ENCODE data around the gene MAST4.

The MAST4 gene

GRCh38 chr5:66960369-66961137 is 364.4 kb downstream of the MAST4 start:
- peak; percentile 36 for DNase-seq (ENCODE audit: low spot score)

- peak; percentile 37 for DNase-seq (ENCODE audit: low spot score)
Measured at GRCh38 chr5:66963559-66963971, 367.4 kb downstream of the MAST4 start.

GRCh38 chr5:66966439-66966838 is 370.2 kb downstream of the MAST4 start:
- no peak for DNase-seq (ENCODE audit: low spot score)

DNA sequence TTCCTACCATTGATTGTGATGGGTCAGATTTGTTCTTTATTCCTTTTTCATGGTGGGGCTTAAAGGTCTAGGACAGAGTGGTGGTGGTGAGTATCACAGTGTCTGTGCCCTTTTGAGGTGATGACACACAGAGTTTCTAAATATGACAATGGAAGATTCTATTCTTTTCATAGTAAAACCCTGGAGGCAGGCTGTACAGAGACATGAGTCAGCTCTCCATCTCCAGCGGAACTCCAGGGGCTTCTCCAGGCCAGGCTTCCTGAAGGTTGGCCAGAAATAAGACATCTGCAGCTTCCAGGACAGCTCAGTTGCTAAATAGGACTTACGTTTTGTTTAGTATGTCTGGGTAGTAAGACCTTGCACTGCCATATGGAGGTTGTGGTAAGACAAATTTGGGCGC is 370.9 kb downstream of the MAST4 start:
- DNase-seq (ENCODE audit: low spot score): peak; percentile 57

DNA sequence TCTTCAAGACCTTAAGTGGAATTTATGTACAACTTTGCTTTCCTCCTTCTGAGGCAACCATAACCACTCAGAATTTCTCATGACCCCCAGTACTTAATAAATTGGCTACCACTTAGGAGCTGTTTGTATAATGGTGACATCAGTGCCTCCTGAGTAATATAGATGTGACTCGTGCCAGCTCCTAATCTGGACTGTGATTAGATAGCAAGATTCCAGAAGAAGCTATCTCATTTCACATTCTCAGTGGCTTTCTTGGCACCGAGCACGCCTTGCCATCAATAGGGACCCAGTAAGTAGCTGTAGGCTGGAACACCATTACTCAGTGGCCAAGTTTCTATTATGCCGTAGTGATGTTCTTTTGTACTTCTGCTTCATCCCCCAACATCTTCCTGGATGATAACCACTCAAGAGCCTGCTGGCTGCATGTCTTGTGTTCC is 371.7 kb downstream of the MAST4 start:
- no peak for DNase-seq (ENCODE audit: low spot score)

- DNase-seq (ENCODE audit: low spot score): no peak
Measured at GRCh38 chr5:66969484-66969883, 373.3 kb downstream of the MAST4 start.

DNA sequence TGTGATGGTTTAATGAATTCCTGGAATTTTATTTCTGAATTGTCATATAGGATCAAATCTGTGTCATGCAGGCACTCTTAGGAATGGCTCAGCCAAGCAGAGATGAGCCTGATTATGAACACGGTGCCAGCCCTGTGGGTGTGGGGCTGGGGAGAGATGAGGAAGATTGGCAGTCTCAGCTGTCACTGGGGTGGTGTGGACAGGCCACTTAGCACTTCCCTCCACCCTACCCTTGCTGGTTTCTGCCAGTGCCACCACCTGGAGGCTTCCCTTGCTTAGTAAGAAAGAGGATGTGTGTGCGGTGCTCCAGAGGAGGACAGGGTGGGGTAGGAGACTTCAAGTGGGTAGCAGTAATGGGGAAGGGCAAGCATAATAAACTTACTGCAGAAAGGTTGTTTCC is 373.8 kb downstream of the MAST4 start:
- DNase-seq (ENCODE audit: low spot score): no peak

DNA sequence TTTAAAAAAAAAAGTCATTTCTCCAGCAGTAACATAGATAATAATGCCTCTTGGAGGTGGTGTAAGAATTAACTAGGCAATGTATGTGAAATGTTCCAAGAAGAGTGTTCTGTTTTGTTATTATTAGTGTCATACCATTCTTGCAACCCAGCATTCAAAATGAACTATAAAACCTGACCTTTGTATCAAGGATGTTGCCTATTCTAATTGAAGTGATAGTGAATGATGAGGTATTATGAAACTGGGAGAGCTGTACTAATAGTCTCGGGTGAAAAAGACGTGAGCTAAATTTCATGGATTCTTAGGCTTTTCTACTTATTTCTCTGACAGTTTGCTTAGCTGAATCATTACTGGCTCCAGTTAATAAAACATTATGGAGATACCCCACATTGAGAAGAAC is 375.8 kb downstream of the MAST4 start:
- DNase-seq (ENCODE audit: low spot score): no peak

DNA sequence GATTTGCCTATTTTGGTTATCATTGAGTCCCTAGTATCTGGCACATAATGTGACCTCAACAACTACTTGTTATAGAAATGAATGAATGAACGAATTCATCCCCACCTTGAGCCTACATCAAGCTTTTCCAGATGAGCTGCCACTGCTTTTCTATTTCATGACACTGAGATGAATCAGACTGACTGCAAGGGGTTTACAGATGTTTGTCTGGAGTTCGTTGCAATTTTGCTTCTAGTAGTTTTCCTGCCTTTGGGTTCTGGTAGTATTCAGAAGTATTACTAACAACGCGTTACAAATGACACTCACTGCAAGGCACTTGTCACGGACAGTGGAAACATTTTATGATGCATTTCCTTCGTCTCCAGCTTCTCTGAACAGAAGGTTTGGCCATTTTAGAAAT is 378.1 kb downstream of the MAST4 start:
- DNase-seq (ENCODE audit: low spot score): peak; percentile 17

DNA sequence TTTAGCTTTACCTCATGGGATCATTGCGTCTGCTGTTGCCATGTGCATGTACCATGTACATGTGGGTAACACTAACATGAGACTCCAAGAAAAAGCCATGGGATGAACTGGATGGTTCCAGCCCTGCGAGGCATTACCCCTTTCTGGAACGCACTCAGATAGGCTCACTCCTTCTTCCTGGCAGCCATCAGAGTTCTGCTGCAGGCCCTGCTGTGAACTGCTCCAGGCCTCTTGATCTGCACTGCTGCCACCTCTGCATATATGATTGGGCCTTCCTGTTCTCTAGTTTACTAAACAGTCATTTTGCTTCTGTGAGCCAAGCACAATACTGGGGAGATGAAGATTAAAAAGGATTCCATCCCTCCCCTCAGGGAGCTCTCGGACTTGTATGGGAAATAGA is 379.9 kb downstream of the MAST4 start:
- no peak for DNase-seq (ENCODE audit: low spot score)

GRCh38 chr5:66979738-66980137 is 383.5 kb downstream of the MAST4 start:
- no peak for DNase-seq (ENCODE audit: low spot score)

DNA sequence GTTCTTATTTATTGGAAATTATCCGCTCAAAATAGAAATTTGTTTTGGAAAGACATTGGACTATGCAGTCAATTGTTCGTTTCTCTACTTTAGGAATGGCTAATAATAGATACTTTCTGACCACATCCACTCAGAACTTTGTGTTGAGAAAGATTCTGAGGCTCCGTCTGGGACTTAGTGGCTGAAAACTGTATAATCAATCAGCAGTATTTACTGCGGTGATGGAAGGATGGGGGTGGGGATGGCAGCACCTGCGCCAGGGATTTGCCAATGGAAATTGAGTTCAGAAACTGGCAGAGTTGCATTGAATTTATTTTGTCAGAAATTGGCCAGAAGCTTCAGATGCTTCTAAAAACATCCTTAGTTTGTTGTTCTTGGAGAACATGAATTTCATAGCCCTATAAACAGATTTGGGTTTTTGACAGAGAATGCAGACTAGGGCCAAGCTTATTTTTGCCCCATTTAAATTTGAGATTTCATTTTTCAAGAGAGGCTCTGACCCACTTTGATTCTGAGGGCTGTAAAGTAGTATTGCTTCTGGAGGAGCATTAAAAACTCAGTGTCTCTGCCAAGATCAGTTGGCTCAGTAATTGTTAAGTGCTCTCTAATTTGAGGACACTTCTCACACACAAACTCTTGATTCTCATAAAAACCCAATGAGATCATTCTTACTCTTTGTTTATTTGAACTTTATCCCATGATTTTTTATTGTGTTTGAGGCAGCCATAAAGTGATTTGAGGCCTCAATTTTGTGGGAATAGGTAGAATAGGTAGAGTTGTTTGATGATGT is 385.3 kb downstream of the MAST4 start:
- no peak for DNase-seq (ENCODE audit: low spot score)

GRCh38 chr5:66982056-66982387 is 385.8 kb downstream of the MAST4 start:
- DNase-seq (ENCODE audit: low spot score): no peak

GRCh38 chr5:66982470-66982869 is 386.3 kb downstream of the MAST4 start:
- no peak for DNase-seq (ENCODE audit: low spot score)

DNA sequence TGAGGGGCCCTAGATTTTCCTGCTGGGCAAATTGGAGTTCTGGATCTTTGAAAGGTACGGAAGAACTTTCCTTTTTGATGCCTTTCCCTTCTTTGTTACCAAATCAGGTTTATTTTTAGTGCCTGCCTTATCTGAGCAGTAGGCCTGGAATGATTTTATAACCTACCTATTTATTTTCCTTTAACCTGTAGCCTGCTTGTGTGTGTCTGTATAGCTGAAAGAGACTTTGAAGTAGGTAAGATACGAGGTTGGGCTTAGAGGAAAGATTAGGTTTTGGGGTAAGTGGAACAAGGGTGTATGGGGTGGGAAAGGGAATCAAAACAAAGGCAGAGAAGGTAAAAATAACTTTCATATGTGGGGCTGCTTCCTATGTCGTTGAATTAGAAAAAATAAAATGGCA is 389.2 kb downstream of the MAST4 start:
- DNase-seq (ENCODE audit: low spot score): no peak

DNA sequence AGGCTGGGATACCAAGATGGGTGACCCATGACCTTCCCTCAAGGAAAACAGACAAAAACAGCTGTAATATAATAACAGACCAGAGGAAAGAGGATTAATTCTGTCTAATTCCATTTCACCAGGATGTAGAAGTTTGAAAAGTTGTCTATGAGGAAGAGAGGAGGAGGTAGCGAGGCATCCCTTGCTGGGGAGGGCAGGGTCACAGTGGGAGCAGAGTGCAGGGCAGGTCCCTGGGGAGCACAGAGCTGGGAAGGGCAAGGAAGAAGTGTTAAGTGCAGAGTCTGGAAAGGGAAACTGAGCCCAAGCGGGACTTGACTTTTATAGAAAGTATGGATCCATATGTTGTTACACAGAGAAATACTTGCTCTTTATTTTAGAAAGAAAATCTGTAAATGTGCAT is 389.8 kb downstream of the MAST4 start:
- DNase-seq (ENCODE audit: low spot score): no peak

GRCh38 chr5:66986534-66986933 is 390.3 kb downstream of the MAST4 start:
- no peak for DNase-seq (ENCODE audit: low spot score)

GRCh38 chr5:66987126-66987525 is 390.9 kb downstream of the MAST4 start:
- no peak for DNase-seq (ENCODE audit: low spot score)

GRCh38 chr5:66987540-66987939 is 391.3 kb downstream of the MAST4 start:
- DNase-seq (ENCODE audit: low spot score): no peak

DNA sequence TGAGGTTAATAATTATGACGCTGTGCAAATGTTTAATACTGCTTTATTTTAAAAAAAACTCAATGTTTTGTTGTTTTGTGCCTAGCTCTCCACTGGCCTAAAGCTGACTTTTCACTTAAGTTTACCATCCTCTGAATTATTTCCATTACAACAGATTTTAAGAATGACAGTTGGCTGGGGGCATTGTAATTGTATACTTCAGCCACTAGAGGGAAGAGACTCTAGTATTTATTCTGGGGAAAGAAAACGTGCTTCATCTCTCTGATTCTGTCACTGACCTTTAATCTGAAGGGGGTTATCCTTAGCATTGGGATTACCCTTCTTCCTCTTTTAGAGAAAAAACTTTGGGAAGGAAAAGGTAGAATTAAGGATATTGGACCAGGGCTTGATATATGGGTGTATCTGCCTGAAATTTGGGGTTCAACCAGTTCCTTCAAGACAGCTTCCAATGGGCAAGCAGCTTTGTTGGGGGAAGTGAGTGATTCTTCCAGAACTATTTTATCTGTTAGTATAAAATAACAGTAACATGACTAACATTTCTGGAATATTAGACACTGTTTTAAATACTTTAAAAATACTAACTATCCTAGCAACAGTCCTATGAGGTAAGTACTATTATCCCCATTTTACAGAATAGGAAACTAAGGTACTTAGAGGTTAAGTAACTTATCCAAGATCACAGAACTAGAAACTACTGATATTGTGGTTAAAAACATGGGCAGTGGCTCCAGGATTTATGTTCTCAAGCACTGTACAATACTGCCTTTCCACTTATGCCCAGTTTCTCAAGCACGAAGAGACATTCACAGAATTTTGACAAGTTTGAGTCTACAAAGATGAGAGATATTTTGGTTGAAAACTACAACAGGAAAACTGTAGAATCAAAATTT is 392.0 kb downstream of the MAST4 start:
- DNase-seq (ENCODE audit: low spot score): peak; percentile 37

DNA sequence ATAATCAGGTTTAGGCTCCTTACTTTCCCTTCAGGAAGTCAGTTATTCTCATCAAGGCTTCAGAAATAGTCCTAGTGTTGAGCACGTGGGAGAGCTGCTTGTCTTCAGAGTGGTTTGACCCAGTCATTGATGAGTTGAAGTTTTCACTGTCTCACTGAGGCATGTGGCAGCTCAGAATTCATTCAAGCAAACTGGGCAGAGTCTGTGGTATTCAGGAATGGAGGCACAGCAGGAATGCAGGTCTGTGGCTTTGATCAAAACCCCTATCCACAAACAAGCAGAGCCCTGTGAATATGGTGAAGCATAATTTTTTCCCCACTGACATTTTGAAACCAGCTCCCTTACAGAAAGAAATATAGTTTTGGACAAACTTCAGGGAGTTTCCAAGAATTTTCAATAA is 393.1 kb downstream of the MAST4 start:
- DNase-seq (ENCODE audit: low spot score): no peak

DNA sequence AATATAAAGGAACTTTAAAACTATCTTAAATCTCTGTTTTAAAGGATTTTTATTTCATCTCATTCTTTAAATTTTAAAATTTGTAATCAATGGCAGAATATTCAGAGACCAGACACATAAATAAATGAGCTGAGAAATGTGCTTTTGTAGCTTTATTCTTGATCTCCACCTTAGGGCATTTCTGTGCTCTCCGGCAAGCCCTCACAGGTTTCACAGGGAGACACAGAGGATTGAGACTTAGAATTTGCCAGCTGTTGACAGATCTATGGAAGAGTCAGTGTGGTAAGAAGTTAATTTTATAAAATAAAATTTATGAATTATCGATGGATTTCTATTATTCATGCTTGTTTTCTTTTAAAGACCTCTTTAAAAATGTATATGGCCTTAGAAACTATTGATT is 393.6 kb downstream of the MAST4 start:
- DNase-seq (ENCODE audit: low spot score): no peak

- no peak for DNase-seq (ENCODE audit: low spot score)
Measured at GRCh38 chr5:66991746-66992145, 395.6 kb downstream of the MAST4 start.

Measured in AG20443 (cell line).